H1 (cell line): Measurements from ENCODE around the gene TGM2.

Source experiments
- CREB1 ChIP-seq: IDR thresholded peaks from 2 replicates; pipeline ENCODE4 v1.6.1; 2012; ENCODE audit warnings: inconsistent platforms
- CTCF ChIP-seq, 3 experiments: IDR thresholded peaks; 1 replicate in 2 of 3; 2 replicates in 1 of 3; pipeline versions ENCODE4 v1.5.1 to v1.6.1; 2011; ENCODE audit warnings: low read length in 3 of 3, mild to moderate bottlenecking in 3 of 3, inconsistent platforms in 2 of 3, low read depth in 1 of 3, moderate library complexity in 1 of 3; ENCODE audit not compliant: insufficient read depth in 1 of 3; ENCODE audit errors: control extremely low read depth in 1 of 3
- EP300 ChIP-seq, 2 experiments: IDR thresholded peaks; 1 replicate in 1 of 2; 2 replicates in 1 of 2; pipeline ENCODE4 v1.6.1; 2011 to 2012; ENCODE audit warnings: low read depth in 2 of 2, low read length in 2 of 2, mild to moderate bottlenecking in 2 of 2, borderline replicate concordance in 1 of 2, inconsistent platforms in 1 of 2, moderate library complexity in 1 of 2
- EZH2 ChIP-seq: fragments of 200-600 bp; sonication (generic); IDR thresholded peaks from 2 replicates; pipeline ENCODE4 v1.7.1; 2012; ENCODE audit warnings: low read depth, mild to moderate bottlenecking, moderate library complexity, low read length, inconsistent platforms; ENCODE audit not compliant: severe bottlenecking
- FOSL1 ChIP-seq: IDR thresholded peaks from 2 replicates; pipeline ENCODE4 v1.6.1; 2011; ENCODE audit warnings: mild to moderate bottlenecking, low read depth, low read length, moderate library complexity; ENCODE audit not compliant: insufficient read depth
- MAX ChIP-seq: IDR thresholded peaks from 2 replicates; pipeline ENCODE4 v1.6.1; 2012; ENCODE audit warnings: inconsistent platforms
- POLR2A ChIP-seq, 2 experiments: IDR thresholded peaks; 1 replicate in 1 of 2; 2 replicates in 1 of 2; pipeline ENCODE4 v1.6.1; 2011; ENCODE audit warnings: low read depth in 2 of 2, low read length in 2 of 2, mild to moderate bottlenecking in 2 of 2; ENCODE audit errors: control extremely low read depth in 1 of 2
- SAP30 ChIP-seq: fragments of 300-600 bp; sonication (generic); IDR thresholded peaks from 2 replicates; pipeline ENCODE4 v1.7.1; 2012; ENCODE audit warnings: low read length, moderate library complexity, mild to moderate bottlenecking, inconsistent platforms; ENCODE audit not compliant: insufficient read depth, insufficient replicate concordance
- SIX5 ChIP-seq: IDR thresholded peaks from 2 replicates; pipeline ENCODE4 v1.6.1; 2011; ENCODE audit warnings: mild to moderate bottlenecking, low read depth, low read length
- SP1 ChIP-seq: IDR thresholded peaks from 2 replicates; pipeline ENCODE4 v1.6.1; 2011; ENCODE audit warnings: low read depth, low read length

- TF ChIP-seq MAX (no peak), CTCF (IDR thresholded peaks at IDR 0.05; ENCODE audit: control extremely low read depth in 1 of 3, insufficient read depth in 1 of 3, low read depth in 1 of 3, low read length in 3 of 3) (no peak), EZH2 (no peak), SP1 (no peak), EP300 (IDR thresholded peaks at IDR 0.05; ENCODE audit: borderline replicate concordance in 1 of 2, low read depth in 2 of 2, low read length in 2 of 2) (no peak), FOSL1 (no peak), POLR2A (IDR thresholded peaks at IDR 0.05; ENCODE audit: control extremely low read depth in 1 of 2, low read depth in 2 of 2, low read length in 2 of 2) (no peak), CREB1 (no peak), SIX5 (no peak), SAP30 (no peak)
These were observed 45.7 kb upstream of the TGM2 start for GRCh38 chr20:38210741-38211140.
